NB4 (cell line): ENCODE data around the gene ZNF500.

Experiments used
- POLR2A ChIP-seq: IDR thresholded peaks from 2 replicates; pipeline ENCODE4 v1.6.1; 2011; ENCODE audit warnings: mild to moderate bottlenecking; ENCODE audit not compliant: insufficient read length; ENCODE audit errors: extremely low read depth
- TF ChIP-seq, protein P1 (sequence below): IDR thresholded peaks from one replicate; pipeline ENCODE4 v1.5.1; 2012; ENCODE audit warnings: low read depth, low read length
- TF ChIP-seq, protein P2 (sequence below): IDR thresholded peaks from 2 replicates; pipeline ENCODE4 v1.6.1; 2011; ENCODE audit warnings: low read depth, low read length

DNA sequence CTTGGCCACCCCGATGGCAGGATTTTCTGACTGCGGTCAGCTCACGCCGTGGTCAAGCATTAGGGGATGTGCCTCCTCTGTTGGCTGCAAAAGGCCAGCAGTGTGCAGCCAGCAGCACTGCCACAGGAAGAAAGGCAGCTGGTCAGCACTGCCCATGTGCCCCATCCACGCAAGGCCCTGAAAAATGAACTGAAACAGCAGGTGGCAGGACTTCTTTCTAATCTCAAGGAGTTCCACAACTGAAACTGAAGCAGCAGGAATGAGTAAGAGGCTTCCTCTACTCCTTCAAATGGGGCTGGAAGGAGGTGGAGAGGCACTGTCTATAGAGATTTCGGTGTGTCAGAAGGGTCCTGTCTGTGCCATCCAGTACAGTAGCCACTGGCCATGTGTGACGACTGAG is 3.2 kb downstream of the ZNF500 start:
- TF ChIP-seq, protein P1, sequence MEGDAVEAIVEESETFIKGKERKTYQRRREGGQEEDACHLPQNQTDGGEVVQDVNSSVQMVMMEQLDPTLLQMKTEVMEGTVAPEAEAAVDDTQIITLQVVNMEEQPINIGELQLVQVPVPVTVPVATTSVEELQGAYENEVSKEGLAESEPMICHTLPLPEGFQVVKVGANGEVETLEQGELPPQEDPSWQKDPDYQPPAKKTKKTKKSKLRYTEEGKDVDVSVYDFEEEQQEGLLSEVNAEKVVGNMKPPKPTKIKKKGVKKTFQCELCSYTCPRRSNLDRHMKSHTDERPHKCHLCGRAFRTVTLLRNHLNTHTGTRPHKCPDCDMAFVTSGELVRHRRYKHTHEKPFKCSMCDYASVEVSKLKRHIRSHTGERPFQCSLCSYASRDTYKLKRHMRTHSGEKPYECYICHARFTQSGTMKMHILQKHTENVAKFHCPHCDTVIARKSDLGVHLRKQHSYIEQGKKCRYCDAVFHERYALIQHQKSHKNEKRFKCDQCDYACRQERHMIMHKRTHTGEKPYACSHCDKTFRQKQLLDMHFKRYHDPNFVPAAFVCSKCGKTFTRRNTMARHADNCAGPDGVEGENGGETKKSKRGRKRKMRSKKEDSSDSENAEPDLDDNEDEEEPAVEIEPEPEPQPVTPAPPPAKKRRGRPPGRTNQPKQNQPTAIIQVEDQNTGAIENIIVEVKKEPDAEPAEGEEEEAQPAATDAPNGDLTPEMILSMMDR = no peak
- TF ChIP-seq, protein P2, sequence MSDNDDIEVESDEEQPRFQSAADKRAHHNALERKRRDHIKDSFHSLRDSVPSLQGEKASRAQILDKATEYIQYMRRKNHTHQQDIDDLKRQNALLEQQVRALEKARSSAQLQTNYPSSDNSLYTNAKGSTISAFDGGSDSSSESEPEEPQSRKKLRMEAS = no peak
- TF ChIP-seq POLR2A = no peak
